IPS-18a (cell line): ENCODE measurements around the gene FAAP20.

Experiments used
- H3K27ac ChIP-seq: one replicate; pipeline ENCODE4 v1.5.1; 2013; ENCODE audit warnings: low read length
- H3K27me3 ChIP-seq: one replicate; pipeline ENCODE4 v1.6.1; 2013; ENCODE audit warnings: mild to moderate bottlenecking, low read length; ENCODE audit not compliant: control insufficient read depth, insufficient read depth
- H3K36me3 ChIP-seq: one replicate; pipeline ENCODE4 v1.6.1; 2013; ENCODE audit warnings: low read depth, low read length; ENCODE audit not compliant: control insufficient read depth
- H3K4me1 ChIP-seq: one replicate; pipeline ENCODE4 v1.6.1; 2013; ENCODE audit warnings: low read depth, low read length; ENCODE audit not compliant: control insufficient read depth
- H3K4me3 ChIP-seq: one replicate; pipeline ENCODE4 v1.5.1; 2013; ENCODE audit warnings: low read length
- H3K9ac ChIP-seq: one replicate; pipeline ENCODE4 v1.6.1; 2013; ENCODE audit warnings: mild to moderate bottlenecking, low read length, moderate library complexity
- H3K9me3 ChIP-seq: one replicate; pipeline ENCODE4 v1.6.1; 2013; ENCODE audit warnings: low read depth, low read length; ENCODE audit not compliant: control insufficient read depth

FAAP20 gene

DNA sequence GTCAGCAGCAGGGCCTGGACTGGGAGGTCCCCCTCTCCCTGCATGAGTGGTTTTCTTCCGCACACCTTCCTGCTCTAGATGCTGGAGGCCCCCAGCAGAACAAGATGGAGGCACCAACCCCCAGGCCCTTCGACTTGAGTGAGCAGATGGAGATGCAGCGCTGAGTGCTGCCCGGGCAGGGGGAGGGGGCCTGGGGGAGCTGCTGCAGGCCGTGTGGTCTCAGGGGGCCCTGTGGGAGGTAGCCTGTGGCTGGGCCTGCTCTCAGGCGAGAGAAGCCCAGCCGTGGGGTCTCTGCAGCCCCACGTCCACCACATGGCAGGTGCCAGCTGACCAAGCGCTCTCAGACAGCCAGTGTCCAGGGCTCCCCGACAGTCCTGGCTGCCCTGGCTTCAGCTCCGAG is 1.2 kb upstream of the FAAP20 start:
- Histone ChIP-seq H3K27ac (no peak overlapping the region), H3K4me1 (no peaks in the 10 kb centered on the region), H3K36me3 (no peaks in the 10 kb centered on the region), H3K9me3 (no peaks in the 10 kb centered on the region), H3K9ac (no peak overlapping the region), H3K4me3 (no peak overlapping the region), H3K27me3 (no peaks in the 10 kb centered on the region)

DNA sequence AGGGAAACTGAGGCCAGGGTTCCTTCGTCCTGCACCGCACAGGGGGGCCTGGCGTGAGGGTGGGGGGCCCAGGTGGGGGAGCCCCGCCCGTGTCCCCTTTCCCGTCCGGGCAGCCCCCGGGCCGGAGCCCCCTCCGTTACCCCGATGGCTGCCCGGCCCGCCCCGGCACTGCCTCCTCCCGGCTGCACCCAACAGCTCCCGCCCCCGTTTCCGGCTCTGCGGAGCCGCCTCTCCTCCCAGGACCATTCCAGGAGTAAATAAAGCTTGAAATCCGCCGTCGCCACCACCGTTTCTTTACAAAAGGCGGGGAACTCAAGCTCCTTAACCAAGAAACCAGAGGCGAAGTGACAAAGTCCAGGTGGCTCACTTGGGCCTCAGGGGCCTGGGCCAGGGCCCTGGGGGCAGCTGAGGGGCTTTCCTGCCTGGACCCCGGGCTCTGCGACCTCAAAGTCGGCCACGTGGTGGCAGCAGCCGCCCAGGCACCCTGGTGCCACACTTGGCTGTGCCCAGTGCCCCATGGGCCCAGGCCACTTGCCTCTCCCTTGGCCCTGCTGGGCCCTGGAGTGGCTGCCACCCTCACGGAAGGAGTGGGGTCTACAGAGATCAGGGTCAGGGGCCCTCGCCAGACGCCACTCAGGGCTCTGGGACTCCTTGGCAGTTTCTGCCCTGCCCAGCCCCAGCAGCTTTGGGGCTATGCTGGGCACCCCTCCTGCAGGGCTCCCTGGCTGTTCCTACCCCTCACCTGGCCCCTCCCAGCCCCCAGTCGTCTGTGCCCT is 514 bp upstream of the FAAP20 start:
- H3K9me3 ChIP-seq = no peaks in the 10 kb centered on the region
- H3K9ac ChIP-seq = peak overlapping the region; percentile 30
- peak overlapping the region; percentile 61 for H3K4me3 ChIP-seq
- no peaks in the 10 kb centered on the region for H3K27me3 ChIP-seq
- no peak overlapping the region for H3K27ac ChIP-seq
- H3K4me1 ChIP-seq = peaks cover 4% of the 10 kb centered on the region
- no peaks in the 10 kb centered on the region for H3K36me3 ChIP-seq

DNA sequence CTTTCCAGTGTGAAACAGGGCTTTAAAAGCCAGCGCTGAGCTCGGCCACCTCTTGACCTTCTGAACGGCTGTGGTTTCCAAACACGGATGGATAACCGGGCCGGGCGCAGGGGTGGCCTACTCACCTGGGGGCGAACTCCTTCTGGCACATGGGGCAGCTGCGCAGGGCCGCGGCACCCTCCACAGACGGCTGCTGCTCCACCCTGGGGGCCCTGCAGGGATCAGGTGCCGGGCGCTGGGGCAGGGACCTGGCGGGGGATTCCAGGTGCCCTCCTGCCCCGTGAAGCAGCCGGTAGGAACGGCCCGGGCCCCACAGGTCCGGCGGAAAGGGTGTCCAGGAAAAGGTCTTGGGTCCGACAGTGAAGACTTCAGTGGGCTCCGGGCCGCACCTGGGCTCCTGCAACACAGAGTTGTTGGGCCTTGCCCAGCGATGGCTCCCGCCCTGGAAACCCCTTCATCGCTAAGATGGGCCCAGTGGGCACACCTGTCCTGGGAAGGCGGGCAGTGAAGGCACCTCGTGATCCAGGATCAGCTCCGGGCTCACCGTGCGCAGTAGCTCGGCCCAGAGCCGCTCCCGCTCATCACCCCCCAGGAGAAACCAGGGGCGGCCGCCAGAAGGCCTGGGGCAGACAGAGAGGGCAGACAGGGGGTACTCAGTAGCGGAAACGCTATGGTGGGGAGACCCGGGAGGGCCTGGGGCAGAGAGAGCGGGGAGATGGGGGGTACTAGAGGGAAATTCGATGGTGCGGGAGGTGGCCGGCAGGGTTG is 874 bp downstream of the FAAP20 start:
- Histone ChIP-seq H3K9ac (no peak overlapping the region), H3K27me3 (no peaks in the 10 kb centered on the region)

DNA sequence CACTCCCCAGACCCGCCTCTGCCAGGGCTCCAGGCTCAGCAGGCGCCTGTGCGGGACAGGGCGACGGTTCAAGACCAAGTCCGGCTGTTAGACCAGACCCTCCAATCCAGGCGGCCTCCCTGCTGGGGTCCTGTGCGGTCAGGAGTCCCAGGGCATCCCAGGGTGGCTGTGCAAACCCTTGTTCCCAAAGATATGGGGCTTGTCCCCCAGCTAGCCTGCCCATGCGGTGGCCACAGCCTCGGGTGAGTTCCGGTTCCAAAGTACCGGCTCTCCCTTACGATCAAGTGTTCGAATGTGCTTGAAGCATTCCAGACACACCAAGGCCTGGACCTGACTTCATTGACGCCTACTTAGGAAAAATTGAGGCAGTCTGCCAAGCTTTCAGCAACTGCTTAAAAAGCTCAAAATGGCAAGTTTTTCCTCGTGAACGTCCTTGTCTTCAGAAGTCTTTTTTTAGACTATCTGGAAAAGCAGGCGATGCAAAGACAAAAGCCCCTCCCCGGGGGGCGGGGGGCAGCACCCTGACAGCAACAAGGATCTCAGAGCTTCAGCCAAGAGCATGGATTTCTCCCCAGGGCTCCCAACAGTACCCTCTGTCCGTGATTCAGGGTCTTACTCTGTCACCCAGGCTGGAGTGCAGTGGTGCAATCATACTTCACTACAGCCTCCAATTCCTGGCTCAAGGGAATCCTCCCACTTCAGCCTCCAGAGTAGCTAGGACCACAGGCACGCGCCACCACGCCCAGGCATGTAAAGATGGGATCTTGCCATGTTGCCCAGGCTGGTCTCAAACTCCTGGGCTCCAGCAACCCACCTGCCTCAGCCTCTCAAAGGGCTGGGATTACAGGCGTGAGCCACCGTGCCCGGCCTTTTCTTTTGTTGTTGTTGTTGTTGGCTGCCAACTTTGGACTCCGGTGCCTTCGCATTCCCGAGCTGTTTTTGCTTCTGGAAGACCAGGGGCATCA is 2.3 kb downstream of the FAAP20 start:
- no peak overlapping the region for H3K27ac ChIP-seq
- no peaks in the 10 kb centered on the region for H3K36me3 ChIP-seq
- peaks cover 8% of the 10 kb centered on the region for H3K4me1 ChIP-seq
- H3K4me3 ChIP-seq = no peak overlapping the region
- H3K9me3 ChIP-seq = no peaks in the 10 kb centered on the region
- no peak overlapping the region for H3K9ac ChIP-seq
- no peaks in the 10 kb centered on the region for H3K27me3 ChIP-seq

More for the DNA sequence above, 874 bp downstream of the FAAP20 start:
- Histone ChIP-seq H3K4me1 (peaks cover 8% of the 10 kb centered on the region), H3K36me3 (no peaks in the 10 kb centered on the region), H3K9me3 (no peaks in the 10 kb centered on the region), H3K4me3 (peak overlapping the region; percentile 57), H3K27ac (no peak overlapping the region)

DNA sequence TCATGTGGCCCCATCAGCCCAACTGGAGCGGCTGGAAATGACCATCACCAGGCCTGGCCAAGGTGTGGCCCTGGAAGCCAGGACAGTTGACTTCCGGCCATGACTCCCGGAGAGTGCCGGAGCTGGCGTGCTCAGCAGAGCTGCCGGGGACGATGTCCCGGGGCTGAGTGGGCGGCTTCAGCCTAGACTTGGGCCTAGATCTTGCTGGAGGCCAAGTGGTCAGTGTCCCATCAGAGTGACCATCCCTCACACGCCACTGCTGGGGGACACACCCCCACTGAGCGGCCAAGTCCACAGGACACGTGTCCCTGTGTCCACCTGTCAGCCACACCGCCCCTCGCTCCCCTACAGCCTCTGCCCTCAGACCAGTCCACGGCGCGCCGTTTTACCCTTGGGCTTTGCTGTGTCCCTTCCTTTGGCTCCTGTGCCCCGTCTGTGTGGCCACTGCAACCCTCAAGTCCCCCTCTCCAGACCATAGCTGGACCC is 4.0 kb downstream of the FAAP20 start:
- Histone ChIP-seq H3K27me3 (no peaks in the 10 kb centered on the region), H3K36me3 (no peaks in the 10 kb centered on the region), H3K4me3 (no peak overlapping the region), H3K9me3 (no peaks in the 10 kb centered on the region), H3K9ac (no peak overlapping the region), H3K27ac (no peak overlapping the region), H3K4me1 (peaks cover 8% of the 10 kb centered on the region)

DNA sequence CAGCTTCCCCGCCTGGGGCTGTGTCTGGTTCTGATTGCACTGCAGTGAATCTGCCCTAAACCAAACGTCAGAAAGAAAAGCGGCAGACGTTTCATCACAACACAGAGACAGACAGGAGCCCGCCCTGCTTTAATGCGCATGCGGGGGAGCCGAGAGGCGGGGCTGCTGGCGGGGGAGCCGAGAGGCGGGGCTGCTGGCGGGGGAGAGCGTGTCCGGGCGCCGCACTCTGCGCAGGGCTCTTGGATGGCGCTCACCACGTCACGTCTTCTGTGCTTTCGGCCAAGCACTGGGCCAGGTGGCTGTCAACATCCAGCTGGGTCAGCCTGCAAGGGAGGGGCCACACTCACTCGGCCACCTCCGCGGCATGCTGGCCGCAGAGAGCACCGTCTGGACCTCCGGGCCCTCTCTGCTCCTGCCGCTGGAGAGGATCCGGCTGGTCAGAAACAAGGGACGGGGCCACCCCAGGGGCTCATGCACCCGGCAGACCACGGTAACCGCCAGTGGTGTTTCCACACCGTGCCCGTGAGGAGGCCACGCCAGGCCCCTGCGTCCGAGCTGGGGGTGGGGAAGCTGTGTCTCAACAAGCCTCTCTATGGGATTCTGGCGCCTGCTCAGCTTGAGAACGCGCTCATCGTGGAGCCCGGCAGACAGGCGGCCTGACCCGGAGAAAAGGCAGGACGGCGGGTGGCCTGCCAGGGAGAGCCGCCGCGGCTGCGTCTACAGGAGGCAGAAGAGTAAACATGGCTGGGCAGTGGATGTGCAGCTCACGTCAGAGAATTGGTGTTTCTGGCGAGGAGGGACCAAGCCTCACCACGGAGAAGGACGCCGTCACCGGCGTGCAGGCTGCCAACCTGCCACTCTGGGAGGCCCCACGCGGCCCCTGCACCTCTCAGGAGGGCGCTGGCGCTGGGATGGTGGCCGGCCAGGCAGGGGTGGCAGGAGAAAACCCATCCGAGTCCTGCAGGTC is 4.8 kb downstream of the FAAP20 start:
- H3K27ac ChIP-seq = no peak overlapping the region

DNA sequence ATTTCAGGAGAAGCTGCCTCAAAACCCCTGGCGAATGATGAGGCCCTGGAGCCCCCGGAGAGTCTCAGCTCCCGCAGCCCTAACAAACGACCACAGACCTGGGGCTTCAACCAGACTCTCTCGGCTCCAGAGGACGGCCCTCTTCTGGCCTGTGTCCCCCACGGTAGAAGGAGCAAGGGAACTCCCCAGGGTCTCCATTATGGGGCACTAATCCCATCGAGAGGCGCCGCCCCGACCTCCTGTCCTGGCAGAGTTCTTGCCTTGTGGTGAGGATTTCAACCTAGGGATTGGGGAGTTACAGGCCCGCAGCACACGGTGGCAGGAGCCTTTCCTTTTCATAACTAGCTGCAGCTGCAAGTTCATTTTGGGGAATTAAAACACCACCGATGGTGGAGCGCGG is 6.2 kb downstream of the FAAP20 start:
- Histone ChIP-seq H3K36me3 (peaks cover 2% of the 10 kb centered on the region), H3K27me3 (no peaks in the 10 kb centered on the region), H3K9ac (no peak overlapping the region), H3K9me3 (no peaks in the 10 kb centered on the region), H3K27ac (no peak overlapping the region), H3K4me3 (no peak overlapping the region), H3K4me1 (peaks cover 8% of the 10 kb centered on the region)

More for the DNA sequence above, 4.8 kb downstream of the FAAP20 start:
- Histone ChIP-seq H3K9ac (peak overlapping the region; percentile 39), H3K4me3 (peak overlapping the region; percentile 65), H3K36me3 (no peaks in the 10 kb centered on the region), H3K9me3 (no peaks in the 10 kb centered on the region), H3K27me3 (no peaks in the 10 kb centered on the region), H3K4me1 (peaks cover 8% of the 10 kb centered on the region)

DNA sequence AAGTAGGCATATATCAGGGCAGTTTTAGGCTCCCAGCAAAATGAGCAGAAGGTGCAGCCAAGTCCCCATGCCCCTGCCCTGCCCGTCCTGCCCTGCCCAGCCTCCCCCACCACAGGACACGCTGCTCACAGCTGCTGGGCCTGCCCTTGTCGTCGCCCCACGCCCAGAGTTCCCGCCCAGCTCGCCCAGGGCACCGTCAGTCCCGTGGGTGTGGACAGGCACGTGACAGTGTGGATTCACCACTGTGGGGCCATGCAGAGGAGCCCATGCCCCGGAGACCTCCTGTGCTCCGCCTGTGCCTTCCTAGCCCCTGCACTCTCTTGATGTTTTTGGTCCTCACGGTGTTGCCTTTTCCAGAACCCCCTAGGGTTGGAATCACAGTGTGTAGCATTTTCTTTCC is 7.0 kb downstream of the FAAP20 start:
- H3K4me1 ChIP-seq = peaks cover 8% of the 10 kb centered on the region
- no peak overlapping the region for H3K27ac ChIP-seq
- no peaks in the 10 kb centered on the region for H3K27me3 ChIP-seq
- no peaks in the 10 kb centered on the region for H3K9me3 ChIP-seq
- H3K4me3 ChIP-seq = no peak overlapping the region
- H3K36me3 ChIP-seq = peaks cover 2% of the 10 kb centered on the region
- no peak overlapping the region for H3K9ac ChIP-seq

DNA sequence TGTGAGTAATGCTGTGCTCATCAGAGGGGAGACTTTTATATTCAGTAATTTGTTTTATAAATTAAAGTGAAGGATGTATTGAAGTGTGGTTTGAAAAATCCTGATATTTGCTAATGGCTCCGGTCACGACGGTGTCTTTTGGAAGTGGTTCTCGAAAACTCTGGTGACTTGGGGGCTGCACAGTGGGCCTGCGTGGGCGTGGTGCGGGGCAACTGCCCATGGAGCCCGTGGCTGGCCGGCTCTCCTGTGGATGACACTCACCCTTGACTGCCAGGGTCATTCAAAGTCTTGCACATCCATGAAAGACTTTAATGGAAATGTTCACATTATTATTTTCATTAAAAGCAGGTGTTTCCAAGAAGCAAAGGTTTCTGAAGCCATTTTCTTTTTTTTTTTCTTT is 7.7 kb downstream of the FAAP20 start:
- Histone ChIP-seq H3K36me3 (peaks cover 2% of the 10 kb centered on the region), H3K4me1 (peaks cover 8% of the 10 kb centered on the region), H3K4me3 (no peak overlapping the region), H3K27ac (no peak overlapping the region), H3K9me3 (no peaks in the 10 kb centered on the region), H3K27me3 (no peaks in the 10 kb centered on the region), H3K9ac (no peak overlapping the region)
